Thoracic aorta (tissue), 2 donors: ENCODE results near the gene IFI27. TPM values are rescaled to one million over a fixed set of nuclear protein-coding genes. Genes with fewer than 3 reads are reported as not detected.

Experiments
- ATAC-seq: fragments of 150-250 bp; one replicate; pipeline ENCODE4 v1.8.0; 2017; ENCODE audit warnings: low read depth; ENCODE audit not compliant: insufficient number of reproducible peaks, low FRiP score
- DNase-seq: peaks from one replicate; pipeline ENCODE4 v3.0.0-alpha.2; 2020; ENCODE audit warnings: low spot score
- H3K27ac ChIP-seq, 2 donors: fragments of 200-600 bp; sonication (generic); 1 replicate in 1 of 2; 2 replicates in 1 of 2; pipeline ENCODE4 v1.5.1; 2016; ENCODE audit warnings: mild to moderate bottlenecking in 2 of 2, moderate library complexity in 2 of 2
- H3K27me3 ChIP-seq: fragments of 200-600 bp; sonication (generic); replicated peaks from 2 replicates; pipeline ENCODE4 v1.6.0; 2016; ENCODE audit warnings: mild to moderate bottlenecking; ENCODE audit not compliant: insufficient read depth
- H3K36me3 ChIP-seq: fragments of 200-600 bp; sonication (generic); one replicate; pipeline ENCODE4 v1.5.1; 2016
- H3K4me1 ChIP-seq, 2 donors: fragments of 200-600 bp; sonication (generic); 1 replicate in 1 of 2; 2 replicates in 1 of 2; pipeline versions ENCODE4 v1.5.1 to v1.6.0; 2016; ENCODE audit warnings: low read depth in 2 of 2, mild to moderate bottlenecking in 1 of 2; ENCODE audit not compliant: control insufficient read depth in 1 of 2
- H3K4me3 ChIP-seq: fragments of 200-600 bp; sonication (generic); 2 replicates; pipeline ENCODE4 v1.5.1; 2016; ENCODE audit warnings: mild to moderate bottlenecking
- H3K9me3 ChIP-seq: fragments of 200-600 bp; sonication (generic); 2 replicates; pipeline ENCODE4 v1.5.1; 2016
- total RNA-seq, 2 donors: library from RNA; depleted of rRNA; stranded (reverse); fragments of >200 nt; gene quantifications; one replicate each; pipeline versions ENCODE4 v1.1.0 to v1.2.3, GENCODE V29; 2016
- TF ChIP-seq, protein P1 (sequence below): fragments of 200-600 bp; sonication (generic); IDR thresholded peaks from one replicate; pipeline ENCODE4 v1.5.1; 2019; ENCODE audit warnings: antibody characterized with exemption

IFI27 gene
- total RNA-seq, 2 donors from 2014 or later, result 79.8 to 96.3 TPM

GRCh38 chr14:94161981-94162380 lies 51.4 kb downstream of the IFI27 start:
- Histone ChIP-seq H3K4me1 (no peaks in the 10 kb centered on the region), H3K4me3 (no peak overlapping the region), H3K9me3 (no peaks in the 10 kb centered on the region), H3K27ac (no peak overlapping the region), H3K27me3 (no peaks in the 10 kb centered on the region), H3K36me3 (no peaks in the 10 kb centered on the region)
- no peak for DNase-seq
- TF ChIP-seq, protein P1, sequence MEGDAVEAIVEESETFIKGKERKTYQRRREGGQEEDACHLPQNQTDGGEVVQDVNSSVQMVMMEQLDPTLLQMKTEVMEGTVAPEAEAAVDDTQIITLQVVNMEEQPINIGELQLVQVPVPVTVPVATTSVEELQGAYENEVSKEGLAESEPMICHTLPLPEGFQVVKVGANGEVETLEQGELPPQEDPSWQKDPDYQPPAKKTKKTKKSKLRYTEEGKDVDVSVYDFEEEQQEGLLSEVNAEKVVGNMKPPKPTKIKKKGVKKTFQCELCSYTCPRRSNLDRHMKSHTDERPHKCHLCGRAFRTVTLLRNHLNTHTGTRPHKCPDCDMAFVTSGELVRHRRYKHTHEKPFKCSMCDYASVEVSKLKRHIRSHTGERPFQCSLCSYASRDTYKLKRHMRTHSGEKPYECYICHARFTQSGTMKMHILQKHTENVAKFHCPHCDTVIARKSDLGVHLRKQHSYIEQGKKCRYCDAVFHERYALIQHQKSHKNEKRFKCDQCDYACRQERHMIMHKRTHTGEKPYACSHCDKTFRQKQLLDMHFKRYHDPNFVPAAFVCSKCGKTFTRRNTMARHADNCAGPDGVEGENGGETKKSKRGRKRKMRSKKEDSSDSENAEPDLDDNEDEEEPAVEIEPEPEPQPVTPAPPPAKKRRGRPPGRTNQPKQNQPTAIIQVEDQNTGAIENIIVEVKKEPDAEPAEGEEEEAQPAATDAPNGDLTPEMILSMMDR, result no peak
- no peak for ATAC-seq

GRCh38 chr14:94162466-94162865 lies 51.9 kb downstream of the IFI27 start:
- DNase-seq, result no peak
- H3K9me3 ChIP-seq, result no peaks in the 10 kb centered on the region
- H3K27ac ChIP-seq, result no peak overlapping the region
- no peaks in the 10 kb centered on the region for H3K27me3 ChIP-seq
- no peak for ATAC-seq
- H3K36me3 ChIP-seq, result no peaks in the 10 kb centered on the region
- TF ChIP-seq, protein P1, result no peak
- no peak overlapping the region for H3K4me3 ChIP-seq
- H3K4me1 ChIP-seq, result no peaks in the 10 kb centered on the region

DNA sequence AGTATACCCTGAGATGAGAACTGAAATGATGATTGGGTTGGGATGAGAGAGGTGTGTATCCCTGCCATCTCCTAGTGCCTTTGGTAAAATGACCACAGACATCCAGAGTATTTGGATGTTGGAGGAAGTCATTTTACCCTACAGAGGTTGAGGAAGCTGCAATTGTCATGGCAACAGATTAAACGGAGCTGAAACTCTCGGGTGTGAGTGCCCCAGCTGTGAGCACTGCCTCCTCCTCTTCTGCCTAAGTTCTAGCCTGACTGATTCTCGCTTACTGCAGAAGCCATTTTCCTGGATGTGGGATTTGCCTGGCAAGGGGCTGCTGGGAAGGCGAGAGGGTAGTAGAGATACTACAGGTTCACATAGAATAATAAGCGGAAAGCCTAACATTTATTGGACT lies 53.3 kb downstream of the IFI27 start:
- H3K27ac ChIP-seq, result no peak overlapping the region
- no peak for DNase-seq
- H3K4me1 ChIP-seq, result no peaks in the 10 kb centered on the region
- no peaks in the 10 kb centered on the region for H3K36me3 ChIP-seq
- no peaks in the 10 kb centered on the region for H3K9me3 ChIP-seq
- H3K27me3 ChIP-seq, result no peaks in the 10 kb centered on the region
- TF ChIP-seq, protein P1, result no peak
- no peak for ATAC-seq
- no peak overlapping the region for H3K4me3 ChIP-seq

- no peaks in the 10 kb centered on the region for H3K27me3 ChIP-seq
- no peaks in the 10 kb centered on the region for H3K36me3 ChIP-seq
- no peak overlapping the region for H3K27ac ChIP-seq
- DNase-seq, result no peak
- H3K4me3 ChIP-seq, result no peak overlapping the region
- ATAC-seq, result no peak
- H3K4me1 ChIP-seq, result no peaks in the 10 kb centered on the region
- TF ChIP-seq, protein P1, result no peak
- H3K9me3 ChIP-seq, result no peaks in the 10 kb centered on the region
Observed at GRCh38 chr14:94164685-94165431, 54.3 kb downstream of the IFI27 start.

DNA sequence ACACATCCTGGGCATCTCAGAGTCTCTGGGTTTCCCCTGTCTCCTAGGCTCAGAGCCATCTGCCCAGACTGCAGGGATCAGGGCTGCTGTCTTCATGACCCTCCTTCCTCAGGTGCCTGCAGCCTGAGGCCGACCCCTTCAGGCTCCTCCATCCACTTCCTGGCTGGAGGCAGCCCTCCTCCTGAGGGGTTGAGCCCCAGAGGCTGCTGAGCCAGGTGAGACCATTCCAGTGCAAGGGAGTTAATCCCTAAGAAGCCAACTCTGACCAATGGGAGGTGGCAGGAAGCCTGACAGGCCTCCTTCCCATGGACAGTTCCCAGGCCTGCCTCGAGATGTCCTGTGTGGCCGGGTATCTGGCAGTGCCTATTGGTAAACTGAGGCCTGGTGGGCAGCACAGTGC lies 55.2 kb downstream of the IFI27 start:
- DNase-seq (no peak), ATAC-seq (no peak)
- Histone ChIP-seq H3K4me3 (no peak overlapping the region), H3K27ac (no peak overlapping the region), H3K36me3 (no peaks in the 10 kb centered on the region), H3K27me3 (no peaks in the 10 kb centered on the region), H3K4me1 (no peaks in the 10 kb centered on the region), H3K9me3 (no peaks in the 10 kb centered on the region)
- TF ChIP-seq, protein P1, result no peak

Other genes with a start within 250 kb of the IFI27 start
- not detected for gene FAM181A, start 183.4 kb upstream of the IFI27 start, total RNA-seq
- 10 to 100 TPM; 47.2 to 48.3 TPM for gene ASB2, start 134.2 kb upstream of the IFI27 start, total RNA-seq
- not detected for gene CCDC197, start 113.4 kb upstream of the IFI27 start, total RNA-seq
- under 1 TPM; 0.14 to 0.71 TPM for gene OTUB2, start 84.4 kb upstream of the IFI27 start, total RNA-seq
- 100 to 1,000 TPM; 139 to 228 TPM for gene DDX24, start 29.5 kb upstream of the IFI27 start, total RNA-seq
- gene IFI27L1, start 29.4 kb upstream of the IFI27 start, total RNA-seq, result 1 to 10 TPM; 4.2 to 5.0 TPM
- gene IFI27L2, start 18.9 kb downstream of the IFI27 start, total RNA-seq, result 100 to 1,000 TPM in 1 of 2 donors, 10 to 100 TPM in 1; 42.7 to 150 TPM
- gene PPP4R4, start 63.6 kb downstream of the IFI27 start, total RNA-seq, result 1 to 10 TPM in 1 of 2 donors, under 1 TPM in 1; 0.27 to 8.9 TPM
- under 1 TPM in 1 of 2 donors, not detected in 1; 0.28 TPM for gene SERPINA10, start 182.5 kb downstream of the IFI27 start, total RNA-seq
- gene SERPINA6, start 212.6 kb downstream of the IFI27 start, total RNA-seq, result not detected